ENCODE results near the gene KIF23. TPM values are rescaled to one million over a fixed set of nuclear protein-coding genes. Genes with fewer than 3 reads are reported as not detected.

Gene KIF23
- total RNA-seq, 2 donors from 2014 or later: 2.6 to 7.4 TPM

GRCh38 chr15:69403594-69403993 lies 10.6 kb upstream of the KIF23 start:
- no peak for DNase-seq (ENCODE audit: low spot score)
- 75% methylated on average over 4 of the region's 4 CpGs for WGBS
- intact Hi-C loops (cut with DNase I): no loop called here
- Histone ChIP-seq H3K4me1 (replicated peaks) (no peaks in the 10 kb centered on the region), H3K36me3 (no peaks in the 10 kb centered on the region), H3K9me3 (no peaks in the 10 kb centered on the region), H3K27me3 (replicated peaks; ENCODE audit: insufficient read depth) (no peaks in the 10 kb centered on the region), H3K27ac (no peak overlapping the region), H3K4me3 (no peak overlapping the region)
- no peak for TF ChIP-seq POLR2A (IDR thresholded peaks at IDR 0.05)
- TF ChIP-seq POLR2AphosphoS5 (IDR thresholded peaks at IDR 0.05): no peak
- TF ChIP-seq CTCF (IDR thresholded peaks at IDR 0.05): no peak

GRCh38 chr15:69405110-69405509 lies 9.0 kb upstream of the KIF23 start:
- no peaks in the 10 kb centered on the region for H3K4me1 ChIP-seq (replicated peaks)
- WGBS: 41% methylated on average over 3 of the region's 3 CpGs

GRCh38 chr15:69407719-69408400 lies 6.3 kb upstream of the KIF23 start:
- Histone ChIP-seq H3K36me3 (no peaks in the 10 kb centered on the region), H3K4me1 (replicated peaks) (no peaks in the 10 kb centered on the region), H3K27me3 (replicated peaks; ENCODE audit: insufficient read depth) (no peaks in the 10 kb centered on the region), H3K27ac (no peak overlapping the region), H3K9me3 (no peaks in the 10 kb centered on the region), H3K4me3 (no peak overlapping the region)
- 83% methylated on average over 3 of the region's 3 CpGs for WGBS
- TF ChIP-seq CTCF (IDR thresholded peaks at IDR 0.05) (no peak), POLR2A (IDR thresholded peaks at IDR 0.05) (no peak), POLR2AphosphoS5 (IDR thresholded peaks at IDR 0.05) (no peak)
- intact Hi-C loops (cut with DNase I): no loop called here
- no peak for DNase-seq (ENCODE audit: low spot score)

More at GRCh38 chr15:69405110-69405509, 9.0 kb upstream of the KIF23 start:
- TF ChIP-seq POLR2AphosphoS5 (IDR thresholded peaks at IDR 0.05) (no peak), CTCF (IDR thresholded peaks at IDR 0.05) (no peak)
- Histone ChIP-seq H3K4me3 (no peak overlapping the region), H3K27me3 (replicated peaks; ENCODE audit: insufficient read depth) (no peaks in the 10 kb centered on the region), H3K27ac (no peak overlapping the region), H3K36me3 (no peaks in the 10 kb centered on the region), H3K9me3 (no peaks in the 10 kb centered on the region)
- intact Hi-C loops (cut with DNase I): no loop called here
- no peak for DNase-seq (ENCODE audit: low spot score)

GRCh38 chr15:69408841-69409240 lies 5.3 kb upstream of the KIF23 start:
- no peak for TF ChIP-seq CTCF (IDR thresholded peaks at IDR 0.05)
- TF ChIP-seq POLR2A (IDR thresholded peaks at IDR 0.05): no peak
- no peak for TF ChIP-seq POLR2AphosphoS5 (IDR thresholded peaks at IDR 0.05)
- H3K4me1 ChIP-seq (replicated peaks): no peaks in the 10 kb centered on the region
- DNase-seq (ENCODE audit: low spot score): no peak
- no peaks in the 10 kb centered on the region for H3K27me3 ChIP-seq (replicated peaks; ENCODE audit: insufficient read depth)
- H3K9me3 ChIP-seq: no peaks in the 10 kb centered on the region
- 75% methylated on average over 3 of the region's 3 CpGs for WGBS
- H3K27ac ChIP-seq: no peak overlapping the region
- no peak overlapping the region for H3K4me3 ChIP-seq
- intact Hi-C loops (cut with DNase I): no loop called here
- H3K36me3 ChIP-seq: no peaks in the 10 kb centered on the region

GRCh38 chr15:69410248-69410874 lies 3.8 kb upstream of the KIF23 start:
- no peaks in the 10 kb centered on the region for H3K36me3 ChIP-seq
- H3K27ac ChIP-seq: no peak overlapping the region
- WGBS: 51% methylated on average over 9 of the region's 9 CpGs
- DNase-seq (ENCODE audit: low spot score): no peak
- intact Hi-C loops (cut with DNase I): no loop called here
- no peaks in the 10 kb centered on the region for H3K9me3 ChIP-seq
- no peaks in the 10 kb centered on the region for H3K27me3 ChIP-seq (replicated peaks; ENCODE audit: insufficient read depth)
- TF ChIP-seq CTCF (IDR thresholded peaks at IDR 0.05) (no peak), POLR2A (IDR thresholded peaks at IDR 0.05) (no peak), POLR2AphosphoS5 (IDR thresholded peaks at IDR 0.05) (no peak)
- no peak overlapping the region for H3K4me3 ChIP-seq
- no peaks in the 10 kb centered on the region for H3K4me1 ChIP-seq (replicated peaks)
